GM19395 (cell line): ENCODE data around the gene MXD1.
"Not testable (repeated sequence)": the region's sequence is repeated elsewhere in the genome, so short reads cannot be mapped to it uniquely, and the experiment has no call there.

Experiments
- ATAC-seq: cut with Tn5 transposase; IDR thresholded peaks from one replicate; pipeline ENCODE4 v1.9.1; 2021; ENCODE audit warnings: mild to moderate bottlenecking, moderate library complexity; ENCODE audit not compliant: unreplicated experiment

MXD1 gene, protein sequence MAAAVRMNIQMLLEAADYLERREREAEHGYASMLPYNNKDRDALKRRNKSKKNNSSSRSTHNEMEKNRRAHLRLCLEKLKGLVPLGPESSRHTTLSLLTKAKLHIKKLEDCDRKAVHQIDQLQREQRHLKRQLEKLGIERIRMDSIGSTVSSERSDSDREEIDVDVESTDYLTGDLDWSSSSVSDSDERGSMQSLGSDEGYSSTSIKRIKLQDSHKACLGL

GRCh38 chr2:69914950-69915945 lies at the start of gene MXD1:
MXD1 (plus strand) TSS chr2:69915109; CDS start chr2:69915331, 222 bp downstream.
- no peak for ATAC-seq

DNA sequence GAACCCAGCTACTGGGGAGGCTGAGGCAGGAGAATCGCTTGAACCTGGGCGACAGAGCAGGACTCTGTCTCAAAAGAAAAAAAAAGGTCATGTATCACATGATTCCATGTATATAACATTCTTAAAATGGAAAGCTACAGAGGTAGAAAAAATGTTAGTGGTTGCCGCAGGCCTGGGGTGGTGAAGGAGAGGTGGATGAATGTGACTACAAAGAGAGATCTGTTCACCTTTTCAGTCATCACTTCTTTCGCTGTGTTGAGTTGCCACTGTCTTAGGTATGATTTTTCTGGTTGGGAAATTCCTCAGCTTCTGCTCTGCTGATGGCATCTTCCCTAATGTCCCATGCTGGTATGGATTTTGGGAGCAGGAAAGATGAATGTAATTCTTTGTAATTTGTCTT lies 26.5 kb upstream of the MXD1 start:
- no peak for ATAC-seq

GRCh38 chr2:69889302-69889701 lies 25.6 kb upstream of the MXD1 start:
- no peak for ATAC-seq

GRCh38 chr2:69890881-69891280 lies 24.0 kb upstream of the MXD1 start:
- no peak for ATAC-seq

- not testable (repeated sequence) for ATAC-seq
Measured at GRCh38 chr2:69892838-69893424, 22.0 kb upstream of the MXD1 start.

- ATAC-seq, result peak; percentile 85
Measured at GRCh38 chr2:69893684-69894551, 21.0 kb upstream of the MXD1 start, which contains the start of gene SNRNP27. SNRNP27 (plus strand) TSS chr2:69893956; CDS start chr2:69893985, 29 bp downstream.

DNA sequence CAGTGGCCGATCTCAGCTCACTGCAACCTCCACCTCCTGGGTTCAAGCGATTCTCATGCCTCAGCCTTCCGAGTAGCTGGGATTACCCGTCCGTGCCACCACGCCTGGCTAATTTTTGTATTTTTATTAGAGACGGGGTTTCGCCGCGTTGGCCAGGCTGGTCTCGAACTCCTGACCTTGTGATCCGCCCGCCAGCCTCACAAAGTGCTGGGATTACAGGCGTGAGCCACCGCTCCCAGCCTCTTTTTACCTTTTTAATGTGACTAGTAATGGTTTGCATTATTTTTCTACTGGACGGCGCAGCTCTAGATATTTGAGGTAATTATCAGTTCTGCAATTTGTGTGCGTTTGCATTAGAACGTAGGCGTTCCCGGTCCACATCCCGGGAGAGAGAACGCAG lies 20.2 kb upstream of the MXD1 start:
- not testable (repeated sequence) for ATAC-seq

GRCh38 chr2:69902213-69902922 lies 12.5 kb upstream of the MXD1 start:
- ATAC-seq, result no peak

- no peak for ATAC-seq
Measured at GRCh38 chr2:69907216-69907615, 7.7 kb upstream of the MXD1 start.

DNA sequence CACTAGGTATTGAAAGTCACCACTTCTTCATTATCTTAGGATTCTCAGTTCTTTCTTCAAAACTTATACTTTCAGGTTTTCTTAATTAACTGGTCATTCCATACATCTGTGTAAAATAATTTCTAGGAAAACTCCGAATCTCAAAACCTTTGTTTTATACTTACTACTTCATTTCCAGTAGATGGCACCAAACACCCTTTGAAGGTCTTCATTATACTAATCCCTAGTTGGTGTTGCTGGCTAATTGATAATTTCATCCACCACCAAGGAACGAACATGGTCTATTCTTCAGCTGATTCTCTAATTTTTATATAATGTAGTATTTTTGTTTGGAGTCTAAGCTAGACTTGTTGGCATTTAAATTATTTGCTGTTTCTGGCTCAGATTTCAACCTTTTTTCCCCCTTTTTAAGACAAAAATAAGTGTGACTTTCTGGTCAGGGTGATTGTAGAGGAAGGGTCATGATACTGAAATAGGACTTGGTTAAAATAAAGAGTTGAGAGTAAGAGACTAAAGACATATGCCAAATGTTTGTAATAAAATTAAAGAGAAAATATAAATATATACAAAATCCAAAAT lies 2.8 kb upstream of the MXD1 start:
- ATAC-seq, result no peak

GRCh38 chr2:69914164-69914949 lies 552 bp upstream of the MXD1 start:
- peak; percentile 92 for ATAC-seq

DNA sequence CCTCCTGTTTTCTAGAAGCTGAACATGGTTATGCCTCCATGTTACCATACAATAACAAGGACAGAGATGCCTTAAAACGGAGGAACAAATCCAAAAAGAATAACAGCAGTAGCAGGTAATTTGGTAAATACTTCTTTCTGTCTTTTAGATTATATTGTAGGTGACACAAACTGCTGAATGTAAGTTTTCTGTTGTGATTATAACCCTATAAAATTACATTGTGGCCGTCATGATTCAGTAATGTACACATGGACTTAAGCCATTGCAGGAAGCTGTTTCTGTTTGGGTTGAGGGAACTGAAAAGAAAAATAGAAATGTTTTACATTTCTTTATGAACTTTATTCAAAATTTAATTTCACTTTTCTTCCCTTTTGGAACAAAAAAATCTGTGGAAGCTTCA lies 1.2 kb downstream of the MXD1 start:
- no peak for ATAC-seq

- ATAC-seq, result no peak
Measured at GRCh38 chr2:69917852-69918251, 2.9 kb downstream of the MXD1 start.

DNA sequence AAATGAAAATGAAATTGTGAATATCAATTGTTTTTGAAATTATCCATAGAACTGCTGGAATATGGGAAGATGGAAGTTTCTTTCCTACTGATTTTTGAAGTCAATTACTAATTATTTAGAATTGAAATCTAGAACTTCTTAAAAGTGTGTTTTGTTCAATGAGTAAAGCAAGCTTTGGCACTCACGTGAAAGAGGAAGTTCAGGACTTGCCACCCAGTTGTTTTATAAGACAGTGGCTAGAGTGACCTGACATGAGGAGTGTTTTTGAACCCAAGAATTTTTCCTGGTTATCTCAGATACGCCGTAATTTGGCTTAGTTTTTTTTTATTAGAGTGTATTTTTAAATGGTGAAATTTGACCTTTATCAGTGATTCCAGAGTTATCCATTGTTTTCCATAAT lies 3.5 kb downstream of the MXD1 start:
- no peak for ATAC-seq

DNA sequence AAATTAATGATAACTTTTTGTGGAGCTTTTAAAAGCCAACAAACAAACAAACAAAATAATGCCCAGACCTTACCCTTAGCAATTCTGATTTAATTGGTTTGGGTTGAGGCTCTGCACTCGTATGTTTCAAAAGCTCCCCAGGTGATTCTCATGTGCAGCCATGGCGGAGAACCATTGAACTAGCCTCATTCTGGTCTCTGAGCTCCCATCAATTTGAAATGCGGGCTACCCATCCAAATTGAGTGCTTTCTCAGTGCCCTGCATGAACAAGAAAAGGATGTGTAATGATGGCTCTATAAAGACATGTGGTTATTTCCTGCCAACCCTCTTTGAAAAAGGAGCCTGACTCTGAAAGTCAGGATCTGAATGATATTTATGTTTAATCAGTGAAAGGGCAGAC lies 8.2 kb downstream of the MXD1 start:
- no peak for ATAC-seq

DNA sequence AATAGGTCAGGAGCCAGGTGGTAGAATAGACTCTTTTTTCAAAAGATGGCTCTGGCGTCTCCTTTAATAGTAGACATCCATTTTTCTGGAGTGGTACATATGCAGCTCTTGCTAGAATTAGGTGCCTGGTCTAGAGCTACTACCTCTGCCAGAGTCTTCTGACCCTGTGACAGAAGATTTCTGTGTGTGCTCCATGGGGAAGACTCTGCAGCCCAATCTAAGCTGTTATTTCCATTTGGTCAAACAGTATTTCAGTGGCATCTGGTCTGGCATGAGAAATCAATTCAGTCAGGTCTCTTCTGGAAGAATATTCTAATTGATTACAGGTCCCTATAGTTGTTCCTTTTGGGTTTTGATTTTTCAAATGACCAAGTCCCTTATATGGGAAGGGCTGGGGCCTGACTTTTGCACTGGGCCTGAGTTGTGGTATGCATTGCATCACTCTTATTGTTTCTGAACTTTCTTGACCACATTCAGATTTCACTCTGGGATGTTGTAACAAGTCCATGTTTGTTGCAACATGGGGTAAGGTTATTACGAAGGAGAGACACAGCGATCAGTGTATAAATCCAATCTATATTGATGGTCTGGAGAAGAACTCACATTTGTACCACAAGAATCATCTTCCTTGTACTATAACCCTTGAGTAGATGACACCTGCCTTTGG lies 12.1 kb downstream of the MXD1 start:
- ATAC-seq, result no peak

DNA sequence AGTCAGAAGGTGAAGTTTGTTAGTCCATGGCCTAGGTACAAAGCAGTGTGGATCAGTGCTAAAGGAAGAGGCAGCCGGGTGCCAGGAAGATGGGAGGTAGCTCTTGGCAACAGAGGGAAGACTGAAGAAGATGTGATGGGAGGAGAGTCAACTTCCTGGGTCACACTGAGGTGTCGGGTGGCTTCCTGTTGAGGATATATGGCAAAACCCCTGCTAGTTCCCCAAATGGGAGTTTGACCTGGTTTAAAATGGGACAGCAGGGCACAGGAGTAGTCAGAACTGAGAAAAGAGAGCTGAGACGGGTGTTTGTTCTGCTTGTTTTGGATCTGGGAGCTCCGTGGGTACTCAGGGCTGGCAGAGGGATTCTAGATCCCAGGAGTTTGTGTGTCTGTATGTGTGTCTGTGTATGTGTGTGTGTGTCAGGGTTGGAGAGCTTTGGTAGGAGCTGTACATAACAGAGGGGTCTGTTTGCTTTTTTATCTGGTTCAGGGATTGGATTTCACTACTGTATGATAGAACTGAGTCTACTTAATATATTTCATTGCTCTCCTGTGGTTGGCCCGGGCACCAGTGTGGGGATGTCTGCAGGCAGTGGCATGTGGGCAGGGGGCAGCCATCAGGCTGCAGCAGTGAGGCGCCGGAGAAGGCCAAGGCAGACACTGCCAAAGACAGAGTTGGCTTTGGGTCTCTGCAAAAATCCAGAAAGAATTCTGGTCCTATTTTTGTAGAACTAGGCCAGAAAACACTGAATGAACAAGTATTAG lies 17.1 kb downstream of the MXD1 start:
- ATAC-seq, result no peak

- ATAC-seq, result no peak
Measured at GRCh38 chr2:69932596-69932922, 17.6 kb downstream of the MXD1 start.
